AG04450 (cell line): ENCODE data around the gene EXOC6B. TPM values are rescaled to one million over a fixed set of nuclear protein-coding genes. Genes with fewer than 3 reads are reported as not detected.

ENCODE experiments used
- CTCF ChIA-PET: fragments of 300-600, 350-600 bp; formaldehyde crosslinking; extraction: SDS; loops from one replicate; lab custom pipeline; 2022; ENCODE audit warnings: antibody characterized with exemption, inconsistent platforms; lab: Charles Lee
- POLR2A ChIA-PET: fragments of 350-600 bp; formaldehyde crosslinking; extraction: SDS; loops from one replicate; lab custom pipeline; 2021; ENCODE audit warnings: antibody characterized with exemption, inconsistent platforms; lab: Yijun Ruan, JAX
- DNase-seq: peaks from one replicate; pipeline ENCODE4 v3.0.0-alpha.2; 2011; ENCODE audit warnings: low read depth, low spot score
- H3K27ac ChIP-seq: one replicate; pipeline ENCODE4 v1.5.1; 2012; ENCODE audit warnings: low read depth, low read length, control low read depth
- H3K27me3 ChIP-seq: one replicate; pipeline ENCODE4 v1.6.0; 2012; ENCODE audit warnings: low read length; ENCODE audit not compliant: control insufficient read depth, insufficient read depth
- H3K4me3 ChIP-seq: 2 replicates; pipeline ENCODE4 v1.5.1; 2011; ENCODE audit warnings: mild to moderate bottlenecking, low read depth, low read length, control low read depth
- H3K9me3 ChIP-seq: 2 replicates; pipeline ENCODE4 v1.5.1; 2012; ENCODE audit warnings: low read length; ENCODE audit not compliant: control insufficient read depth, insufficient read depth
- polyA plus RNA-seq: library from polyadenylated mRNA; depleted of rRNA; stranded (reverse); fragments of >200 nt; gene quantifications from 2 replicates; pipeline ENCODE4 v1.2.3, GENCODE V29; 2011
- TF ChIP-seq, protein P1 (sequence below): IDR thresholded peaks from 2 replicates; pipeline ENCODE4 v1.5.1; 2011; ENCODE audit warnings: low read depth, low read length, control low read depth, inconsistent platforms

The EXOC6B gene
- polyA plus RNA-seq, 1 experiment = 28.7 TPM

DNA sequence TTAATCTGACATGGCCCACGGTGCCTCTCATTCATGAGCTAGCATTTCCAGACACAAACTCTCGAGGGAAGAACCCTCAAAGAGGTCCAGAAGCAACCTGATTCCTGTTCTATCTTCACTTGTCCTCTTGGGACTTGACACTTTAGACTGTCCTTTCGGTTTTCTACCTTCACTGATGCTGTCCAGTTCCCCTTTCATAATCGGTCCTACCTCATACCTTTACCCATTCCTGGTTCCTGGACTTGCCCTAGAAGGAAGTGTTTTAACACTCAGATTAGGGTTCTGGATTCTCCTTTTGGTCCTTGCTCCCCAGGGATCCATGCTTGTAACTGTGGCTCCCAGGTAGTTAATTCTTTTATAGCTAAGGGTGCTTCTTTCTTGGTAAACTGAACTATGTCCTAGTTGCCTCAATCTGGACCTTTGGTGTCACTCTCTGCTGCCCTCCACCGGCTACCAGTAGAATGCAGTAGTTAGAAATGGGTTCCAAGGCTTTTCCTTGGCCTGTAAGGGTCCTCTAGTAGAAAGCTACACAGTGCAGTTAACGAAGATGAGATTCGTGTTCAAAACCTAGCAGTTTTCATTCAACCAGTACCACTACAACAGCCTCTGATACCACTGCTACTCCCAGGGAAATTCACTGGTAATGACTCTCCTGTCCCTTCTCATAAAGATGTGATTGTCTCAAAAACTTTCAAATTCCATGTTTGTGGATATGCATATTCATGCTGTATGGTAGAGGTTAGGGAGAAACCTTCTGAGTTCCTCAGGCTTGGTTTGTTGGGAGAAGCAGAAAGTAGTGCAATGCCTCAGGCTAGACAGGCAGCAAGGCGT, 500.0 kb downstream of the EXOC6B start:
- H3K27ac ChIP-seq = no peak overlapping the region
- no peak overlapping the region for H3K4me3 ChIP-seq
- TF ChIP-seq, protein P1, sequence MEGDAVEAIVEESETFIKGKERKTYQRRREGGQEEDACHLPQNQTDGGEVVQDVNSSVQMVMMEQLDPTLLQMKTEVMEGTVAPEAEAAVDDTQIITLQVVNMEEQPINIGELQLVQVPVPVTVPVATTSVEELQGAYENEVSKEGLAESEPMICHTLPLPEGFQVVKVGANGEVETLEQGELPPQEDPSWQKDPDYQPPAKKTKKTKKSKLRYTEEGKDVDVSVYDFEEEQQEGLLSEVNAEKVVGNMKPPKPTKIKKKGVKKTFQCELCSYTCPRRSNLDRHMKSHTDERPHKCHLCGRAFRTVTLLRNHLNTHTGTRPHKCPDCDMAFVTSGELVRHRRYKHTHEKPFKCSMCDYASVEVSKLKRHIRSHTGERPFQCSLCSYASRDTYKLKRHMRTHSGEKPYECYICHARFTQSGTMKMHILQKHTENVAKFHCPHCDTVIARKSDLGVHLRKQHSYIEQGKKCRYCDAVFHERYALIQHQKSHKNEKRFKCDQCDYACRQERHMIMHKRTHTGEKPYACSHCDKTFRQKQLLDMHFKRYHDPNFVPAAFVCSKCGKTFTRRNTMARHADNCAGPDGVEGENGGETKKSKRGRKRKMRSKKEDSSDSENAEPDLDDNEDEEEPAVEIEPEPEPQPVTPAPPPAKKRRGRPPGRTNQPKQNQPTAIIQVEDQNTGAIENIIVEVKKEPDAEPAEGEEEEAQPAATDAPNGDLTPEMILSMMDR = peak; percentile 69
- no peaks in the 10 kb centered on the region for H3K27me3 ChIP-seq
- H3K9me3 ChIP-seq = no peaks in the 10 kb centered on the region
- ChIA-PET POLR2A (no interaction called here), CTCF (interaction anchor here (0.5 to 2.2 kb wide), 15 partner anchors 9 to 990 kb away, joined by 3 to 11 read pairs (median 3); no protein-coding TSS in a partner anchor)
- no peak for DNase-seq

DNA sequence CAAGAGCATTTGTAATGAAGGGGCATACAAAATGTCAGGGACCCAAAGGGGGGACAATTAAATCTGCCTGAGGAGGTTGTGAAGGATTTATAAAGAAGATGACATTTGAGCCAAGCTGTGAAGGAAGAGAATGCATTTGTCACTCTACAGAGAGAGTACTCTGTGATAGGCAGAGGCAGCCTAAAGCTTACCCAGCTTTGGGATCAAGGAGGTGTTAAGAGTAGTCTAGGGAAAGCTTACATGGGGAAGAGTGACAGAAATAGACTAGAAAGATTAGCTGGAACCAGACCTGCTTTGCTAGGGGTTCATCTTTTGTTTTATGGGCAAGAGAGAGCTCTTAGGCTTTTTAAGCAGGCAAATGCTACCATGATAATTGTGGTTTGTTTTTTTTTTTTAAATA, 509.1 kb downstream of the EXOC6B start:
- no peak overlapping the region for H3K27ac ChIP-seq
- H3K4me3 ChIP-seq = no peak overlapping the region
- no peak for DNase-seq
- ChIA-PET CTCF (interaction anchor here (0.6 to 0.9 kb wide), 2 partner anchors 11 to 18 kb away, joined by 4 to 5 read pairs; no protein-coding TSS in a partner anchor), POLR2A (no interaction called here)
- H3K9me3 ChIP-seq = no peaks in the 10 kb centered on the region
- no peaks in the 10 kb centered on the region for H3K27me3 ChIP-seq
- TF ChIP-seq, protein P1 = no peak

DNA sequence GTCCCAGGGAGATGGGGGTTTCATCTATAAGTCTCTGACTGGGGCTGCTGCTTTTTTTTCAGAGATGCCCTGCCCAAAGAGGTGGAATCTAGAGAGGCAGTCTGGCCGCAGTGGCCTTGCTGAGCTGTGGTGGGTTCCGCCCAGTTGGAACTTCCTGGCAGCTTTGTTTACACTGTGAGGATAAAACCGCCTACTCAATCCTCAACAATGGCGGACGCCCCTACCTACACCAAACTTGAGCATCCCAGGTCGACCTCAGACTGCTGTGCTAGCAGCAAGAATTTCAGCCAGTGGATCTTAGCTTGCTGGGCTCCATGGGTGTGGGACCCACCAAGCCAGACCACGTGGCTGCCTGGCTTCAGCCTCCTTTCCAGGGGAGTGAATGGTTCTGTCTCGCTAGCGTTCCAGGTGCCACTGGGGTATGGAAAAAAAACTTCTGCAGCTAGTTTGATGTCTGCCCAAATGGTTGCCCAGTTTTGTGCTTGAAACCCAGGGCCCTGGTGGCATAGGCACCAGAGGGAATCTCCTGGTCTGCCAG, 525.6 kb downstream of the EXOC6B start:
- ChIA-PET CTCF (no interaction called here), POLR2A (no interaction called here)
- no peak overlapping the region for H3K4me3 ChIP-seq

DNA sequence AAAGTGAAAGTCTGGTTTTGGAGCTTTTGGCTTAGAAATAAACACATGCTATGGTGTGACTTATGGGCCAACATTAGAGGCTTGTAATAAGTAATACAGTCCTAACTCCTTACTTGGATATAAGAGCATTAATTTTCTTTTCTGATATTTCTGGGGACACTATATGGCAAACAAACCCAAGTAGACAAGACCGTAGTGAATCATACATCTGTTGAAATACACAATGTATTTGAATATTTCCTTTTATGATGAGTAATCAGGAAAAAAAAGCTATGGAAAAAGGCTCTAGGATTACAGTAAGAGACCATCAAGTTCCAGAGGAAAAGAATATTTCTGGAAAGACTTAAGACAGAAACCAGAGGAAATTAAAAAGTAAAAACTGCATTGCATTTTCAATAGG, 532.2 kb downstream of the EXOC6B start:
- DNase-seq = no peak
- no peak overlapping the region for H3K27ac ChIP-seq
- POLR2A ChIA-PET = no interaction called here

More for the DNA sequence above, 525.6 kb downstream of the EXOC6B start:
- Histone ChIP-seq H3K9me3 (no peaks in the 10 kb centered on the region), H3K27me3 (no peaks in the 10 kb centered on the region), H3K27ac (no peak overlapping the region)
- DNase-seq = no peak
- TF ChIP-seq, protein P1 = no peak

More for the DNA sequence above, 532.2 kb downstream of the EXOC6B start:
- Histone ChIP-seq H3K9me3 (no peaks in the 10 kb centered on the region), H3K27me3 (no peaks in the 10 kb centered on the region), H3K4me3 (no peak overlapping the region)
- CTCF ChIA-PET = interaction anchor here (0.9 kb wide), 1 partner anchor 32 kb away, joined by 3 read pairs; no protein-coding TSS in a partner anchor
- TF ChIP-seq, protein P1 = no peak
